ENCODE results near the gene GLS. TPM values are rescaled to one million over a fixed set of nuclear protein-coding genes. Genes with fewer than 3 reads are reported as not detected.

The GLS gene
- total and polyA plus RNA-seq, 9 of the 15 experiments (the other 6 are each of a cell fraction or from before 2014, with no cell fraction given), result 13.7 to 77.5 (median 48.2) TPM

DNA sequence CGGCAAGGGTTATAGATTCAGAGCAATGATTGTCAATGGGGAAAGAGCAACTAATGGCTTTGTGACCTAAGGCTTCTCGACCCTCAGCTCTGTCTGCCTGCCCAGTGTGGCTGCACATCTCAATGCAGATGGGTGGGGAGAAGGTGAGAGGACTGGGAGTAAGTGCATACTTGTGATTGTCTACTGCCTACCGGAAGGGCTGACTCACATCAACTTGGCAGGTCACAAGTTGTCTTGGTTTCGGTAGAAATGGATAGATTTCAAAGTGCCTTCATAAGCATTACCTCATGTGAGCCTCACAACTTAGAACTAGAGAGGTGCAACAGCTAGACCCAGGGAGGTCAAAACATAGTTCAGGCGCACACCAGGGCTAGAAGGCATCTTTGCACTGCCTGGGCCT is 104.0 kb downstream of the GLS start (continued):
- TF ChIP-seq ZNF609 (CRISPR knock-in tag; IDR thresholded peaks at IDR 0.05; ENCODE audit: borderline replicate concordance), result no peak
- no peak for TF ChIP-seq TRIM25 (IDR thresholded peaks at IDR 0.05; ENCODE audit: borderline replicate concordance)

Data from K562 (cell line).